Measurements from ENCODE around the gene DCDC2C.

The DCDC2C gene

GRCh38 chr2:3847397-3848052, 144.2 kb downstream of the DCDC2C start:
- DNase-seq: no peak

DNA sequence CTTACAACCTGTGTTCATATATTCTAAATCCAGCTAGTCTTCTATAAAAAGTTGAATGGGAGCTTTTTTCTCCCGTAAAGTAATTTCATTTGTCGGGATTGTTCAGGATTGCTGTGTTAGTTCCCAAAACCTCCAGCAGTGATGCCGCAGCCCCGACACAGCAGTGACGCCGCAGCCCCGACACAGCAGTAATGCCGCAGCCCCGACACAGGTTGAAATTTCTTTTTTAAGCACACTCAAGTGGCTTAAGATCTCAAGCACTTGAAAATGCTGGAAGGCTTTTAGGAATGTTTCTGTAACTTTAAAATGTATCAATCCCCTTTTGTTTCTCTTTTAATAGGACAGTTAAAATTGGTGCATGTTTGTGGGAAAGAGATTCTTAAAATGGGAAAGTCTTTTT, 145.4 kb downstream of the DCDC2C start:
- no peak for DNase-seq

DNA sequence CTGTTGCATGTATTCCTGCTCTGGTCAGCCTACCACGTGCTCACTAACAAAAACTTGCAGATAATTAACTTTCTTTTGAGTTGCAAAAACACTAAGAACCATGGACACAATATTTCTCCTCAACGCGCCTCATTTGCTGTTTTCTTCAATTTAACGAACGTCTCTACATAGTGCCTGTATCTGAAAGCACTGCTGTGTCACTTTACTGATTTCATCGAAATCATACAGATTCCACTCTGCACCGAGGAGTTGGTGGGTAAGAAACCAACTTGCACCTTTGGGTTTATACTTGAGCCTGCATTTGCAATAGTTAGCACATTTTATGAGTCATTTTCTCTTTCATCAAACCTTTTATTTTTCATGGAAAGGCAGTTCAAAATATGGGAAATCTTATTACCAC, 145.8 kb downstream of the DCDC2C start:
- DNase-seq: no peak

DNA sequence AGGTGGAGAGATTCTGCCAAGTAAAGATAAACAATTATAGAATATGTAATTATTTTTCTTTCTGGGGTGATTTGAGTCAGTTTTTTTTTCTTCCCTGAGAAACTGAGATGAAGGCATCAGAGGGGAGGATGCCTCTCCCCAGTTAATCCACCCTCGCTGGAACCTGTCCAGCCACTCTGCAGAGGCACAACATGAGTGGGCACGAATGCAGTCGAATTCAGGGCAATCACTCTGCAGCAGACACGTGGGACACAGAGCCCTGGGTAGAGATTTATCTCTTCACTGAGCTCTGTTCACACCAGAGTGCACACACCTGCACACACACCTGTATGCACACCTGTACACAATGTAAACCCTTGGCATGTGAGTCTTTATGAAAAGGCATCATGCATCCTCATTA, 154.2 kb downstream of the DCDC2C start:
- no peak for DNase-seq

DNA sequence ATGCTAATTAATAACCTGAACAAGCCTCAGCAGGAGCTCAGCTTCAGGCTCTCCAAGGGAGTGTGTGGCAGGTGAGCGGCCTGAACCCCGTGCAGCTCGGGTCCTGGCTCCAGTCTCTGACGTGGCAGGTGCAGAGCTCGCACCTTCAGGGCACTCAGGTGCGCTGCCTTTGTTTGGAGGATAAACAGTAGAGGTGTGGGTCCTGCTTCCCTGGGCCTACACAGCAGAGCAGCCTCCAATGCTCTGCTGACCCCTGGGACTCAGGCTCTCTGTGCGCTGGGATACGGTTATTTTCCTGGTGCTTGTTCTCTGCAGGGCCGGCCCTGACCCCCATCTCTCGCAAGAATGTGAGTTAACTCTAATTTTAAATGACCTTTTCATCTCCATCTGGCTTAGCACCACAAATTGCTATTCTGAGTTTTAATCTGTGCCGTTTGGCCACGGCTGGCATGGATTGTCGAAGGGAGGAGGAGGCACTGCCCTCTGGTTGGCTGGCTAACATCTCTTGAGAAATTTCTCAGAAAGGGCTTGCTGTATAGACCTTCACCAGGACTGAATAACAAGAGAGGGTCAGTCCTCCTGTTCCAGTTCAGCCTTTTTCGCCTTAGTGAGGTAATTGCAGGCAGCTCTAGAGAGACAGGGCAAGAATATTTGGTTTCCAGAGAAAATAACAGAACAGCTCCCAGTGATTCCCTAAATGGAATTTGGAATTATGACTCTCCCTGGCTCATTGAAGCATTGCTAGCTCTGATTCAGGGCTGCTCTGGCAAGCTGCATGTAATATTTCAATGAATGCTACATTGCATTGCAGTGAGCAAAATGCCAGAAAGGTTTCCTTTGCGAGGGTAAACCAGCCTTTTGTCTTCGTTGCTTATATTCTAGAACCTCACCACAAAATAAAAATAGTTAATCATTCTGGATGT, 161.8 kb downstream of the DCDC2C start:
- DNase-seq: no peak

DNA sequence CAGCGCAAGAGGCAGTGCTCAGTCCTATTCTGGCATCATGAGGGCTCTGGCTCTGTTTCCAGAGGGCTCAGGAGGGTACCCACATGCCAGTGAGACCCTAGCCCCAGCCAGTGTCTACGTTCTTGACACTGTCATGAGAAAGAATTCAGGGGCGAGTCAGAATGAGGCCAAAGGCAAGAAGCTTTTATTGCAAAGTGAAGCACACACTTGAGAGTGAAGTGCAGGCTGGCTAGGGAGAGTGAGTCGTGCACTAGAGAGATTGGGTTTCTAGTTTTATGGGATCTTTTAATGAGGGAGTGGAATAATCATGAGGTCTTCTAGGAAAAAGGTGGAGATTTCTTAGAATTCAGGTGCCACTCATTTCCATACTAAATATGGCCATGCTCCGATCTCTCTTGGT, 164.1 kb downstream of the DCDC2C start:
- no peak for DNase-seq

DNA sequence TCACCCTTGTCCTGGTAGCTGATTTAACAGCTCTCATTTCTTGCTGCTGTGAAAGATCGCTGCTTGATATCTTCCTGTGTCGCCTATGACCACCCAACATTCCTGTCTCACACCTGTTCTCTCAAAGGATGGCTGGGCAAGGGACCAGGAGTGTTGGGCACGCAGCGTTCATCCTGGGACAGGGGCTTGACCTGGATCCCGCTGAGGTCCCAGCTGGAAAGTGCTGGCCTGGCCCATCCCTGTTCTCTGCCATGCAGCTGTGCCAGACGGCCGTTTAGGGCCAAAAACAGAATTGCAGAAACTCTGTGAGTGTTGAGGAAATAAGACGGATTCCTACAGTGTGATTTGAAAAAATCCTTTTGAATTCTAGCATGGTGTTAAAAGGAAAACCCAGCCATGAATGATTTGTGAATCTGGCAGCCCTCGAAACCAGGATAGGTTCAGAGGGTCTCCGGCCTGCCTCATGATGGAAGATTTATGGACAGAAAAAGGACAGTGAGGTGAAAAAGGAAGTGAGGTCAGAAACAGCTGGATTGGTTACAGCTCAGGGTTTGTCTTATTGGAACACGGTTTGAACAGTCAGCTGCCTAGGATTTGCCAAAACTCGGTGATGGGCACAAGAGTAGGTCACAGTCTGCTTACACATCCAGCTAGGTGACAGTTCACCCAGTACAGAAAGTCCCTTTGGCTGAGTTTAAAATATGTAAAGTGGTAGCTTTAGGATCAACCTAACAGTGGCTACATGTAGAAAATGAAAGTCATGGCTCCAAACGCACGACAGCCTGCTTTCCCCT, 164.8 kb downstream of the DCDC2C start:
- no peak for DNase-seq

DNA sequence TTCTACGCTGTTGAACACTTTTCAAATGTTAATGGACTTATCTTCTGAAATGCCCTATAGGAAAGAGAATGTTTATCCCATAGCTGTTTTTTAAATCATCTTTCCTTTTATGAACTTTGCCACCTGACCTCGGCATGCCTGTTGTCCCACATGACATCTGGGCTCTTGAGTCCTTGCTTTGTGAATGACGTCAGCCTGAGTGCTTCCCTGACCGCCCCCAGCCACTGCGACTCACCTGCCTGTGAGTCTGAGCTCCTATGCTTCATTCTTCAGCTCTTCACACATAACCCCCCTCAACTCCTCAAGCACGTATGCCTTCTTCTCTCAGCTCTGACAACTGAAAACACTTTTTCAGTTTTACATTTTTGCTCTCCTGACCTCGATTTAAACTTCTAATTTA, 166.8 kb downstream of the DCDC2C start:
- no peak for DNase-seq

DNA sequence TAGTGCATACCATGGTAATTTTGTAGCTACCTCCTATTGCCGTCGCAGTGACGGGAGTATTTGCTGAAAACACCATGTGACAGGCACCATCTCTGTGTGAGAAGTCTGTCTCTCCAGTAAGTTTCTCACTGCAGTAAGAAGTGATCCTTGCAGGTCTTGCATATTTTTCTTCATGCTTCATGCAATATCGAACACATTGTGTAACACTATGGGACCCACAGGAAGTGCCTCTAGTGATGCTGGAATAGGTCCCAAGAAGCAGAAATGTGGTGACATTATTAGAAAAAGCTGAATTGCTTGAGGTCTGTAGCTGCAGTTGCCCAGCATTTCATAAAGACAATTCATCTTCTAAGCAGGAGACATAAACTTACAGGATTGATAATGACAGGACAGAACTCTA, 167.6 kb downstream of the DCDC2C start:
- no peak for DNase-seq

GRCh38 chr2:3872451-3872850, 169.1 kb downstream of the DCDC2C start:
- no peak for DNase-seq

- DNase-seq: no peak
These were observed 170.5 kb downstream of the DCDC2C start for GRCh38 chr2:3873899-3874298.

DNA sequence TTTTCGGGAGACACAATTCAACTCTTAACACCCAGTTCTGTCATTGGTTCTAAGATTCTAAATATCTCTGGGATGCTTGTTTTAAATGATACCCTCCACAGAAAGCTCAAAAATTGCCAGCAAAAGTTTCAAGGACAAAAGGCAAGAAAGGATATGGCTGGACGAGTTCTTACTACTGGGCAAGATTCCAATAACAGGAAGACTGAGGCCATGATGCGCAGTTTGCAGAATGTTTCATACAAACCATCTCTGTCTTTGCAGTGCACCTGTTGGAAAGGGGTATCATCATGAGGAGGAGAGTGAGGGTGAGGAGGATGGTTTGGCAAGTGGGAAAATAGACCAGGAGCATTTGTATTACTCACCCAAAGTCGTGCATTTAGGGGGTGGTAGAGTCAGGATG, 172.8 kb downstream of the DCDC2C start:
- DNase-seq: no peak

DNA sequence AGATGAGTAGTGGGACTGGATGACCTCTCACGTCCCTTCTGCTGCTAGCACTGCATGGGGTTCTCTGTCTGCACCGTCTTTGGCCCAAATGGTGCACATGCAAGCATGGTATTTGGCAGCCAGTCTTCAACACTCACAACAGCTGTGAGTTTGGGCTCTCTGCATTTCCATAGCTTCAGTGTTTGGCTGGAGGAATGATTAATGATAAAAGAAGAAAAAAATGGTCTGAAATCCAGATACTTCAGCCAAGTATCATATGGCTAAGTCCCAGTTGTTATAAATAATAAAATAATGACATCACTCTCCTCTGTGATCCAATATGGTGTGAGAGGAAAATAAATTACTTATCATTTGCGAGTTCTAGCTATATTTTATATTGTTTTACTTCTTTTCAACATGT, 173.3 kb downstream of the DCDC2C start:
- no peak for DNase-seq

- no peak for DNase-seq
These were observed 182.6 kb downstream of the DCDC2C start for GRCh38 chr2:3885629-3886628.

- DNase-seq: no peak
These were observed 191.6 kb downstream of the DCDC2C start for GRCh38 chr2:3895021-3895420.

All from stimulated activated naive CD4-positive, alpha-beta T cell (primary cell).